Stimulated activated CD4-positive, alpha-beta T cell treated with anti-CD3 and anti-CD28 coated beads, TNF-alpha, amount 100 ng/mL, for 24 hours (primary cell): ENCODE measurements around the gene APH1A.
"Not testable (repeated sequence)": the region's sequence is repeated elsewhere in the genome, so short reads cannot be mapped to it uniquely, and the experiment has no call there.

Experiments
- DNase-seq, 3 experiments: peaks; one replicate each; pipeline ENCODE4 v3.0.0-alpha.2; 2020; ENCODE audit warnings: low read depth in 3 of 3

APH1A gene

DNA sequence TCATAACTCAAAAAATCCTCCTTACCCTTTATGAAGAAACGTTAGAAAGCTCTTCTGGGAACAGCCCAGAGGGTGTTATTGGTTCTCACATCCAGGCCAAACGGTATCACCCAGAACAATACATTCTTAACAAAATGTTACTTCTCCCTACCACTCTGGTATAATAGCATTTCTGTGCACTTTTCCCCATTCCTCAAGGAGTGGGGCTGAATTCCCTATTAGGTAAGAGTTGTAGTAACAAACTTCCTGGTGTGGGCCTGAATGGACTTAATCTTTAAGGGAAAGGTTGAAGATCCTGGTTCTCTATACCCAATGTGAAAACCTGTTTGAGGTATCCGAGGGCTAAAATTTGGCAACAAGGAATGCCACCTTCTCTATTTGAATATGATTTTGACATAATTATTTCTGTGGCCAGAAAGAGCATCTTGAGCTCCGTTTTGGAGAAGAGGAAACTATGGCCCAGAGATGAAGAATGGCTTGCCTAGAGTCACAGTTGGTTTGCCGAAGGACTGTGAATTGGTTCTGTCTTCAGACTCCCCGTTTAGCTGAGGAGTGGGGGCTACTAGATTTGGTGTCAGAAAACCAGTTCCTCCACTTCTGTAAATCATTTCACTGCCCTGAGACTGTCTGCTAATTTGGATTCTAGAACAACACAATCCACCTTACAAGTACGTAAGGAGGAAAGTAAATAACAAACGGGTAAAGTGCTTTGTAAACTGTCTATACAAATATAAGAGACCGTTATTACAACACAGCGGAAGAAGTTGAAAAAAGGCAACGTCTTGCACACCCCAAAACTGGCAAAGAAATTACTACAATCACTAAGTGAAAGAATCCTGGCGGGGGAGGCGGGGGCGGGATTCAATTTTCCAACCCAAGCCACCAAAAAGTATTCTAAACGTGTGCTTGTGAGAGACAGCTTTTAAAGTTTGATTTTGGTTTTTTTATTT is 35.2 kb downstream of the APH1A start:
- peak in 1 of 3 experiments; percentile 69 for DNase-seq

- DNase-seq: not testable (repeated sequence)
Measured at GRCh38 chr1:150232921-150233320, 35.9 kb downstream of the APH1A start.

GRCh38 chr1:150228246-150228645 is 40.6 kb downstream of the APH1A start:
- DNase-seq: not testable (repeated sequence)

DNA sequence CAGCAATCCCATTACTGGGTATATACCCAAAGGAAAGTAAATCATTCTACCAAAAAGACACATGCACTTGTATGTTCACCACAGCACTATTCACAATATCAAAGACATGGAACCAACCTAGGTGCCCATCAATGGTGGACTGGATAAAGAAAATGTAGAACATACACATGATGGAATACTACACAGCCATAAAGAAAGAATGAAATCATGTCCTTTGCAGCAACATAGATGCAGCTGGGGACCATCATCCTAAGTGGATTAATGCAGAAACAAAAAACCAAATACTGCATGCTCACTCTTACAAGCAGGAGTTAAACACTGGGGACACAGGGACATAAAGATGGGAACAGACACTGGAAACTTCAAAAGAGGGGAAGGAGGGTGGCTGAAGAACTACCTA is 41.6 kb downstream of the APH1A start:
- no peak for DNase-seq

GRCh38 chr1:150226486-150226885 is 42.3 kb downstream of the APH1A start:
- no peak for DNase-seq

GRCh38 chr1:150225546-150225945 is 43.3 kb downstream of the APH1A start:
- DNase-seq: no peak

GRCh38 chr1:150224983-150225382 is 43.8 kb downstream of the APH1A start:
- no peak for DNase-seq

GRCh38 chr1:150221552-150221951 is 47.3 kb downstream of the APH1A start:
- no peak for DNase-seq

- not testable (repeated sequence) for DNase-seq
Measured at GRCh38 chr1:150215855-150216254, 53.0 kb downstream of the APH1A start.
